Urothelium cell line (cell line): ENCODE results near the gene ZXDC.

Experiments used
- DNase-seq: peaks from one replicate; pipeline ENCODE4 v3.0.0; 2011; ENCODE audit warnings: low spot score, mixed read lengths
- FAIRE-seq: peaks from 2 replicates; lab custom pipeline; 2011; peaks lifted over from hg19 to GRCh38; lab: Jason Lieb, UNC

The ZXDC gene

DNA sequence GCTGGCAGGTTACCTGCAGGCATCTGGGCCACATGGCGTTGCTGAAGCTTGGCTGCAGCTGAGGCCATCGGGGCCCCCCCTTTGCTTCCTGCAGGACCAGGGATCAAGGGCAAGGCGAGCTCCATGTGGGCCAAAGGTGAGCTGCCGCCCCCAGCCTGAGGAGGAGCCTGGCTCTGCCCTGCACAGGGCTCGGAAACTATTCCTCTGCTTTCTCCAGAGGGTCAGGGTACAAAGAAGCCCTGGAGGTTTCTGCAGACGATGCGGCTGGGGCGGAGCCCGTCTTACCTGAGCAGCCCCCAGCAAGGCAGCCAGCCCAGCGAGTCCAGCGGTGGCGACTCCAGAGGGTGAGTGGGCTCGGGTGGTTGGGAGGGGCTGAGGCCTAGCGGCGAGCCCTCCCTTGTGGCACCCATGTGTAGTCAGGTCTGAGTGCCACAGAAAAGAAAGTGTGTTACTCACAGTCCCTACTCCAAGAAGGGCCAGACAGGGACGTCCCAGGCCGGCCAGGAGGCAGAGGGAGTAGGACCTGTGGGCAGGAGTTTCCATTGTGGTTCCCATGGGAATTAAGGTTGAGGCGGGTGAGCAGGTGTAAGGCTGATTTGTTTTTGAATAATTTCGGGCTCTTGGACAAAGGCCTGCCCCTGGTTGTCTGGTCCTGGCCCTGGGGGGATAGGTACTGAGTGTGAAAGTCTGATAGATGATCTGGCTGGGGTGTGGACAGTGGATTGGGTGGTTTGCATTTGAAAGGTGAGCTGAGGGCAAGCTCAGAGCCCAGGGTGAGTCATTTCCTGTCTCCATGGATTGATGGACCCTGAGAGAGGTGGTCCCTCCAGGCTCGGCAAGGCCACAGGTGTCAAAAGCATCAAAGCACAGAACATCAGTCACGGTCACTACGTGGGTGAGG lies 55.6 kb downstream of the ZXDC start:
- no peak for FAIRE-seq
- peak; percentile 27 for DNase-seq

DNA sequence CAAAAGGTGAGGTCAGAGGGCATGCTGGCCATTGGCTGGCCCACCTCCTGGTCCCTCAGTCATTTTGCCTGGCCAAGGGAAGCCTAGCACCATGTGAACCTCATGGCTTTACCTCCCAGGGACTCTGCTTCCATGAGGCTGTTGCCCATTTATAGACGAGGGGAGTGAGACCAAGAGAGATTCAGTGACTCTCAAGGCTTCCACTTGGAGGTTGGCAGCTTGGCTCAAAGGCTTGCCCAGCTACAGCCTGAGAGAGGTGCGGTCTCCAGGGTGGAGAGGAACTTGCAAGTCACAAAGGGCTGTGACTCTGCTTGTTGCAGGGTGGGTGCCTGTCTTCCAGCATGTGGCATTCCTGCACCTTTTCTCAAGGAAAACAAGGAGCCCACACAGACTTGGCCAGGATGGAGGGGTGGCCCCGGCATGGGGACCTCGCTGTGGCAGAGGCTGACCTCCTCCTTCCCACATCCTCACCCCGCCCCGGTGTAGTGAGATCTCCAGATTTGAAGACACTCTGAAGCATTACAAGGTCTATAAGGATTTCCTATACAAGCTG lies 56.5 kb downstream of the ZXDC start:
- FAIRE-seq = peak; percentile 59
- no peak for DNase-seq

DNA sequence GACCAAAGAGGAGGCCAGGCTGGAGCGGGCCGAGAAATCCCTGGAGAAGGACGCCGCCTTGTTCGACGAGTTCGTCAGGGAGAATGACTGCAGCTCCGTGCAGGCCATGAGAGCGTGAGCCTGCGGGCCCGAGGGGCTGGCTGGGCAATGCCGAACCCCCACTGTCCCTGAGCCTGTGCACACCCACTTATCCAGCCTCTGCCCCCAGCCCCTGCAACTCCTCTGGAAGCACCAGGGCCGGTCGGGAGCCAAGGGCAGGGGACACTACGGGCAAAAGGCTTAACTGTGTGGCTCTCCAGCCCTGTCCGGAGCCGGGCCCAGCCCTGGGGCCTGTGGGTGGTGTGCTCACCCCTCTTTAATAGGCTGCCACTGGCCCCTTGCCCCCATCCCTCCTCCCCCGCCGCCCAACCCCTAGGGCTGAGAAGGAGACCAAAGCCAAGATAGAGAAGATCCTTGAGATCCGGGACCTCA lies 57.0 kb downstream of the ZXDC start:
- DNase-seq (no peak), FAIRE-seq (no peak)

DNA sequence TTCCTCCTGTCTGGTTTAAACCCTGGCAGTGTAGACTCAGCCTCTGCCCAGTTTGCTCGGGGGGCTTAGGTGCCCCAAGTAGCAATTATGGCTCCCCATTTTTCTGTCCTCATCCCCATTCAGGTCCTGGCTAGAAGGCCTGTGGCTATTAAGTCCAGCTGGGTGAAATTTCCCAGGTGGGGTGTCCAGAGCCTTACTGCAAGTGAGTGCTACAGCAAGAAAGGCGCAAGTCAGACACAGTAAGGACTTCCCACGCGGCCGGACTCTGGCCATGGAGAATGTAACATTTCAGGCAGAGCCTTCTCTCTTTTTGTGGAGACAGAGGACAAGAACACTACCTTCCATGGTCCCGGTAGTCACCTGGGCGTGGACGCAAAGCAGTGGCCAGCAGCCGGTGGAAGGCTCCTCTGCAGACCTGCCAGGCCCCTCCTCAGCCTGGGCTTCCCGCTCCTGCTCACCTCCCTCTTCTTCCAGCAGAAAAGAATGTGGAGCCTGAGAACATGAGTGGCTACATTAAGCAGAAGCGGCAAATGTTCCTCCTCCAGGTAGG lies 57.6 kb downstream of the ZXDC start:
- DNase-seq (no peak), FAIRE-seq (no peak)

DNA sequence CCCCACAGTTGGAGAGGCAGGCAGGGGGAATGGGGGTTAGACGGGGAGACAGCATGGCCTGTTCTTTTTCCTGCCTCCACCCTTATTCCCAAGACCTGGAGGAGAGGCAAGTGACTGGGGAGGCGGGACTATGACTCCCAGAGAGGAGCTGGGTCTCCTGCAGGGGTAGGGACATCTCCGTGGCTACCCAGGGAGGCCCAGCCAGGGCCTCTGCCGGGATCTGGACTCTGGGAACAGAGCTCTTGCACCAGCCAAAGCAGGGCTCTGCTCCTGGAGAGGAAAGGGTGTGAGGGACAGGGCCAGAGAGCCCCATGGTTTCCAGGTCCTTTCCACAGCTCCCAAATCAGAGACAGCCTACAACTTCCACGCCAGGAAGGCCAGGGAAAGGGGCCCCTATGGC lies 58.2 kb downstream of the ZXDC start:
- DNase-seq = no peak

DNA sequence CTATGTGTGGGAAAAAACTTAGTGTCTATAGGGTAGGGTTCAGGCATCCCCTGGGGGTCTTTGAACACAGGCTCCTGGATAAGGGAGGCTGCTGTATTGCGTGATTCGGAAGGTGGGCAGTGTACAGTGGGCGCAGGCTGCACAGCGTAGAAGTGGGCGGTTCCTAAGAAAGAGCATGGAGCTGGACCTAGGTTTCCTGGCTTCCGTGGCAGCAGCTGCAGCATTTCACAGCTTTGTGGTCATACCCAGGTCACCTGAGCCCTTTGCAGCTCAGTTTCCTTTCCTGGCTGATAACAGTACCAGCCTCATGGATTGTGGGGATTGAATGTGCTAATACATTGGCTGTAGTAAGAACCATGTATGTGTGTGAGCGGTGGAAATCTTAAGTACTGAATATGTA lies 58.7 kb downstream of the ZXDC start:
- DNase-seq (no peak), FAIRE-seq (no peak)

More for the DNA sequence above, 58.2 kb downstream of the ZXDC start:
- FAIRE-seq = no peak

DNA sequence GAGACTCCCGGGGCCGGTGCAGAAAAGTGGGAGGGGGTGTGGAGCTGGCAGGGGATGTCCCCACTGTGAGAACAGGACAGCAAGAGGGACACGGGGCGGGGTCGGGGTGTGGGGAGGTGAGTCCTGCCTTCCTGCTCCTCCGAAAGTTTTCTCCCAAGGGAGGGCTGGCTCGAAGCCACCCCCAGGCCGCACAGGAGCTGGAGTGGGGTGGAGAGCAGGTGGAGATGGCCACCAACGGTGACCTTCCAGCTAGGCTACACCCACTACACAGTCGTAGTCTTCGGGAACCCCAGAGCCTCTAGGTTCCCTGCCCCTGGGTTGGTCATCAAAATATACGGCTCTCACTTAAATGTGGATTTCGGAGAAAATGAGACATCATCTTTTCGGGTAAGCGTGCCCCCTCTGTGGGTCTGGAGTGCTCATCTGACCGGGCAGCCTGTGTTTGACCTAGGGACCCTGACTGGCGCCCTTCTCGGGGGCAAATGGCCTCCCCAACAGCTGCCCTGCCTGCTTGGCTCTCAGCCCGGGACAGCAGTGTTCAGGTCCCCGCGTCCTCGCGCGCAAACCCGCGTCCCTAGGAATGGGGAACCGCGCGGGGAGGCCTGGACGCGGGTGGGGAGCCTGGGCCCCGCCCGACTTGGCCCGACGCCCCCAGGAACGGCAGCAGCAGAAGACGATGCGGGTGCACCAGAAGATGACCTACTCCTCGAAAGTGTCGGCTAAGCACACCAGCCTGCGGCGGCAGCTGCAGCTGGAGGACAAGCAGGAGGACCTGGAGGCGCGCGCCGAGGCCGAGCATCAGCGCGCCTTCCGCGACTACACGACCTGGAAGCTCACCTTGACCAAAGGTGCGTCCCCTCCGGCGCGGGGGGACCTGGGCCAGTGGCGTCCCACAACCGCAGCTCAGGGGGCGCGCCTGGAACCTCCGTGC lies 59.8 kb downstream of the ZXDC start:
- DNase-seq (no peak), FAIRE-seq (peak; percentile 35)

DNA sequence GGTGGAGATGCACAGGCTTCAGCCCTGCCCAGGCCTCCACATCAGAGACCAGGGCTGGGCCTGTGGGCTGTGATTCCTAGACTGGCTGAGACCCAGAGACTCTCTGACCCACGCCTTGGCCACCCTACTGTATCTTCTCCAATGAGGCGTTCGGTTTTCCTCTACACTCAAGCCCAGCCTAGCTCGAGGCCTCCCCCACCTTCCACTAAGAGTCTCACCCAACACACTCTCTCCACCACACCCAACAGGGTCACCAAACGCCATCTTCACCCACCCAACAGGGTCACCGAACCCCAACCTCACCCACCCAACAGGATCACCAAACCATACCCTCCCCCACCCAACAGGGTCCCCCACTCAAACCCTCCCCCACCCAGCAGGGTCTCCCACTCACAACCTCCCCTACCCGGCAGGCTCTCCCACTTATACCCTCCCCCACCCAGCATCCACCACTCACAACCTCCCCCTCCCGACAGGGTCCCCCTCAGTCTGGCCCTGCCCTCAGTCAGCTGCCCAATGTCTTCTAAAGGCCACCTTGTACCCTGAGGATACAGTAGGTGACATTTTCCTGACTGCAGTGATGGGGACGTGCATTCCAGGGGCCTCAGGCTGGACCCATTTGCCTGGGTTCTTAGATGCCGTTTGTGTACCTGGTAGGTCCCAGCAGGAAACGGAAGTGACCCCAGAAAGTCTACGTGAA lies 60.6 kb downstream of the ZXDC start:
- no peak for FAIRE-seq

DNA sequence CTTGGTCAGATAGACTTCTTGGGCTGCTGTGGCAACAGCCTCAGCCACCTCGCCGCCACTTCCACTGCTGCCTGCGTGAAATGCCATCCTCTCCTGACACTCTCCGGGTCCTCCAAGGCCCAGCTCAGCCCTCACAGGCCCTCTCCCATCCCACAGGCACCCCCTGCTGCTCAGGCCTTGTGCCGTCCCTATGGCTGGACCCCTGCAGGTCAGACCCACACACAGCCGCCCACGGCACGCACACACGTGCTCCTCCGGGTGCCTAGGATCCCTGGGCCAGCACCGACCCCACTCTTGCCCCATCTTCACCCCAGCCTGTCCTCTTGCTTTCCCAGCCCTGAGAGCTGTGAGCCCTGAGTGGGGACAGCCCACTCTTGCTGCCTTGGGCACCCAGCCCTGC lies 61.3 kb downstream of the ZXDC start:
- DNase-seq (no peak), FAIRE-seq (no peak)

More for the DNA sequence above, 60.6 kb downstream of the ZXDC start:
- no peak for DNase-seq

DNA sequence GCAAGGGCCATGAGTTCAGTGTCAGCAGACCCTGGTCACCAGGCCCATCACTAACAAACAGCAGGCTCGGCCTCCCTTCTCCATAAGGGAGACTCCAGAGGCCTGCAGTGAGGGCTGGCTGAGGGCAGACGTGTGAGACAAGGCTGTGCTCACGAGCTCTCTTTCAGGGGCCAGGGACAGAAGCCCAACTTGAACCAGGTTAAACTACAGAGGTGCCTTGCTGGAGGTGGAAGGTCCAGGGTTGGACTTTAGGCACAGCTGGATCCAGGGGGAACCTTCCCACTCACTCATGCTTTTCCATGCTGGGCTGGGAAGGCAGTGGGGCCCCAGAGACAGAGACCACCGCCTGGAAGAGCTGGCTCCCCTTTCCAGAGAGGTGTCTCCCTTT lies 62.0 kb downstream of the ZXDC start:
- FAIRE-seq (no peak), DNase-seq (no peak)

DNA sequence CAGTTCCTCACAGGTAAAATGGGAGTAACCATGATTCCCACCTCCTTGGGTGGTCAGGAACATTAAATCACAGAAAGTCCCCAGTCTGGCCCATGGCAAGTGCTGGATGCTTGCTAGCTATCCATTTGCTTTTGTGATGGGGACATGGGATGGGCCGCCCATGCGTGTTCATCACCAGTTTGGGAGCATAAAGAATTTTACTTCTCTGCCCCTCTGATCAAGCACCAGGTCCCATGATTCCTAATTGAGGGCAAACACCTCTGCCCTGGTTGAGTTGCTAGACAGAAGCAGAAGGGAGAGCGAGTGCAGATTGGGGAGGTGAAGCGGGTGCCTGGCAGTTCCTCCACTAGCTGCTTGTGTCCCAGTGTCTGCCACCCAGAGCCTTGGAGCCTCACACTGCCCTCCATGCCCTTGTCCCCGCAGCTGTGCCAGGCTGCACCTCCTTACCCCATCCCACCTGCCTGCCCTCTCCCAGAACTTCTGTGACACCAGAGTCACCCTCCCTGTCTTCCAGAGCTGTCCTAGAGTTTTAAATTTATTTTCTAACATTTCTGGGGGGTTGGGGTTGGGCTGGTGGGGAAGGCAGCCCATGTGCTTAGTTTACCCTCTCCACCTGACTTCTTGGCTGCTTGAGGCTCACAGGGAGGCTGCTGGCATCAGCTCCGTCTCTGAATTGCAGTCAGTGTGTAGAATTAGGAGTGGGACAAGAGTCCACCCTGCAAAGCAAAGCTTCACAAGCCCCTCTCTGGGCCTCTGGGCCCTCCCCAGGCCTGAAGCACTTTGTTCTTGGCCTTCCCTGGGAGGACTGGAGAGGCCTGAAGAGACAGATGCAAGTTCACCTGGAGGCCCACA lies 62.6 kb downstream of the ZXDC start:
- FAIRE-seq = no peak
- no peak for DNase-seq

DNA sequence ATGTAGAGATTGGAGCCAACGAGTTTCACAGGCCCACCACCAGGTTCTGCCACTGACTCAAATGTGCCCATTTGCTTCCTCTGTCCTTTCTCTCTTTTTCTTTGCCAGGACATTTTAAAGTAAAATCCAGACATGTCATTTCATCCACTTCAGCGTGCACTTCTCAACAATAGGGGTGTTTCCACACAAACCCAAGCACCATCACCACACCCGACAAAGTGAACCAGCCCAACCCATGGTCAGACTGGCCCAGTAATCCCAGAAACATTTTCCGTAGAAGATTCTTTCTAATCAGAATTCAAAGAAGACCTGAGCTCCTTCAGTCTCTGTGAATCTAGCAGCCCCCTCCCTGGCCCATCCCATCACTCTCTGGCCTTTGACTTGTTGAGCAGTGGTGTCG lies 67.6 kb downstream of the ZXDC start:
- no peak for FAIRE-seq
- DNase-seq = no peak

DNA sequence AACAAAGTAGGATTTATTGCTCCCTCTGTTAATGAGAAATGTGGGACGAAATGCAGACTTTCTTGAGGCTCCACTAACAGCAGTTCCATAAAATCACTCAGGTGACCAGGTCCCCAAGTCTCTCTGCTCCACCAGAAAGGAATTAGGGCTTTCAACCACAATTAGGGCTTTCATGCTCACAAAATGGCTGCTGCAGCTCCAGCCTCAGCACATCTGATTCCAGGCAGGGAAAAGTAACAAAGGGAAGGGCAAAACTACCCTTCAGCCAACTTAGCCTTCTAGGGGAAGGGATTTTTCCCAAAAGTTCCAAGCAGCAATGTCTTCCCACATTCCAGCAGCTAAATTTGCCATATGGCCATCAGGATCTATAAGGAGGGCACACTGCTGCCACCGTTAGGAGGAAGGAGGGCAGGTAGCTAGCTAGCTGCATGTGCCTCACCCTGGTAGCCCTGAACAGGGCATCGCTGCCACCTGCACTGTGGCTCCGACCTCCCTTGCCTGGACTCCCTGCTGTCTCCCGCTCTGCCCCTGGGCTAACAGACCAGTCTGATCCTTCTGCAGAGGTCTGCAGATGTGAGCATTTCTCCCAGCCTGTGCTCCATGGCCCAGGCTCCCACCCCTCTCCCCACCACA lies 68.2 kb downstream of the ZXDC start:
- no peak for FAIRE-seq
- no peak for DNase-seq

DNA sequence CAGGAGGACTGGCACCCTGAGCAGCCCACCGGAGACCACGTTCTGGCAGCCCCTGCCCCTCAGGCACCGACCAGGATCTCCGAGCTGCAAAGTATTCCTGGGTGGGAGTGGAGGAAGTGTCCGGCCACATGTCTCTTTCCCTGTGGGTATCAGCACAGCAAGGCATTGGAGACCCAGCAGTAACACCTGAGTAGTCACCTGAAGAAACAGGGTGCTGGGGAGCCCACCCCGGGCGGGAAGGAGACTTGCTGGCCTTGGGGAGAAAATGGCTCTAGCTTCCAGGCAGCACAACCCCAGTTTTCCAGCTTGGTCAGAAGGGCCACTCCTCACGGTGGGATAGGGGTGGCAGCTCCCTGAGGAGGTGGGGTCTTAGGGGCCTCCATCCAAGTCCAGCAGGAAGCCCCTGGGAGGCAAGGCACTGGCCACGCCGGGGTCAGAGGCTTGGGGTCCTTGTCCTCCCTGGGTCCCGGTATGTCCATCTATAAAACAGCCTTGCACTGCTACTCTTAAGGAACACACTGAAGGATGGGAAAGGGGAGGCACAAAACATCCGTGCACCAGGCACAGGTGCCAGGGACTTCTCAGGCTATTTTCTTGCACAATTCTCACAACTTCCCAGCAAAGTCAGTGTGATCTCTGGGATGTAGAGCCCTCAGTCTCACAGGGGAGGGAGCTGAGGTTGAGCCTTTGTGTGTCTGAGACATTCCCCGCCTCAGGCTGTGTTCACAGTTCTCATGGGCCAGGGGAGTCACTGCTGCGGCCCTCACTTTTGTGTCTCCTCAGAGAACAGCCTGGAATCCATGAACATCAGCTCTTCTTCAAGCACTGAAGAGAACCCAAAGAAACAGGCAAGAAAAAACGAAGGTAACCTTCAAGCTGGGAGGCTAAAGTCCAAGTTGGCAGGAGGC lies 69.0 kb downstream of the ZXDC start:
- FAIRE-seq = peak; percentile 66

DNA sequence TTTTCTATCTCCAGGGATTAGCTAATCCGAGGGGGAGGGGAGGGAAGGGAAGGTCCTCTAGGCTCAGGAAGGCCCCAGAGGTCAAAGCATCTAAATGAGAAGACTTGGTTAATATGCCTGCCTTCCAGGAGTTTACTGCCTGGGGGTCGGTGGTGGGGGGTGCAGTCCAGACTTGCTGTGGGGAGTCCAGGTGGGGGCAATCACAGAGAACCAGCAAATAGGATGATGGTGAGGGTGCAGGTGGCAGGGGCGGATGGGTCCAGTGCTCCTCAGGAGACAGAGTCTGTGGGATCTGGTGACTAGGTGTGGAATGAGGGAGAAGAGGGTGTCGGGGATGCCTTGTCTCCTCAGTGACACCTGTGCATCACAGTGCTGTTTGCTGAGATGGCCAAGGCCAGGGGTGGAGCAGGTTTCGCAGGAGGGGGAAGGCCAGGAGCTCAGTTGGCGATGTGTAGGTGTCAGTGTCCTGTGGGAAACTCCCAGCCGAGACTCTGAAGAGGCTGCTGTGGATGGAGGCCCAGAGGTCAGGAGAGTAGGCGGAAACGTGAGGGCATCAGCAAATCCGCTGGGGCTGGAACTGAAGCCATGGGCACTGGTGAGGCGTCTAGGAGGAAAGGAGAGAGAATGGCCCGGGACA lies 72.9 kb downstream of the ZXDC start:
- no peak for FAIRE-seq
- DNase-seq = no peak

More for the DNA sequence above, 69.0 kb downstream of the ZXDC start:
- no peak for DNase-seq

DNA sequence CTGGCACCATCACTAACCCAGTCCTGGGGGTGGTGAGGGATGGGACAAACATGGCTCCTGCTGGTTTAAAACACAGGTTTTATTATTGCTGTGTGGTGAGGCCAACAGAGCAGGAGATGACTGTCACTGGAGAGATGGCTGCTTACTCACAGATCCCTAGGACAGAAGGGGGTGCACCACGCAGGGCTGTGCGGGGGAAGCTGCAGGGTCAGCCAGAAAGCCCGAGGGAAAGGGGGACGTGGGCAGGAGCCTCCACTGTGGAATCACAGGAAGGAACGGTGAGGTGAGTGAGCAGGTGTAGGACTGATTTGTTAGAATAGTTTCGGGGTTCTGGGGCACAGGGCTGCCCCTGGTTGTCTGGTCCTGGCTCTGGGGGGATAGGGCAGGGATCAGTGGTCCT lies 73.5 kb downstream of the ZXDC start:
- no peak for DNase-seq
- FAIRE-seq = no peak

DNA sequence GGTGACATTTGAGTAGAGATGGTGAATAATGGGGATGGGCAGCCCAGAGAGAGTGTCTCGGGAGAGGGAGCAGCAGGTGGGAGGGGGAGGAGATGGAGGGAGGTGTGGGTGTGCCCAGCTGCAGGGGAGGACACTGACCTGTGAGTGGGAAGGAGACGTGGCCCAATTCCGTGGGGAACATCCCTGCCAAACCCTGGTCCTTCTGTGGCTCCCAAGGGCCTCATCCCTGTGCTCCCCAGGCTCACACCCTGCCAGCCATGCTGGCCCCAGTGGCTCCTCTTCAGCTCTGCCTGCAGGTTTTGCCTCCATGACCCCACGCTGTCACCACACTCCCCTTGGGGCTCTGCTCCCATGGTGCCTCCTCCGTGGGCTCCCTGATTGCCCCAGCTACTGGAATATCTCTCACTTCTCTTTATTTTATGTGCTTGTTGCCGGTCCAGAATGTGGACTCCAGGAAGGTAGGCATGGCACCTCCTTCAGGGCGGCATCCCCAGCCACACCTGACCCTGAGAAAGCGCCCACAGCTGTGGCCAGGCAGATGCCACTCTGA lies 74.0 kb downstream of the ZXDC start:
- FAIRE-seq (no peak), DNase-seq (no peak)
